ENCODE data around the gene SIAH1. TPM values are rescaled to one million over a fixed set of nuclear protein-coding genes. Genes with fewer than 3 reads are reported as not detected.
A peak's percentile ranks its signal among the peaks of the same experiment; 100 is the strongest.

SIAH1 gene, protein sequence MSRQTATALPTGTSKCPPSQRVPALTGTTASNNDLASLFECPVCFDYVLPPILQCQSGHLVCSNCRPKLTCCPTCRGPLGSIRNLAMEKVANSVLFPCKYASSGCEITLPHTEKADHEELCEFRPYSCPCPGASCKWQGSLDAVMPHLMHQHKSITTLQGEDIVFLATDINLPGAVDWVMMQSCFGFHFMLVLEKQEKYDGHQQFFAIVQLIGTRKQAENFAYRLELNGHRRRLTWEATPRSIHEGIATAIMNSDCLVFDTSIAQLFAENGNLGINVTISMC
- 11.7 and 18.3 TPM in 2 replicates for polyA plus RNA-seq (2011; rRNA removed)
- polyA minus RNA-seq (2011; rRNA and poly(A)+ RNA removed) = 20.0 and 26.4 TPM in 2 replicates

GRCh38 chr16:48385253-48386150 lies at the start of gene SIAH1:
TSS of gene SIAH1 (minus strand) at chr16:48385413. CDS start at chr16:48362428, 22,985 bp downstream.
- POLR2A ChIA-PET = no interaction called here
- Histone ChIP-seq H3K27me3 (ENCODE audit: control insufficient read depth, insufficient read depth, low read length) (no peaks in the 10 kb centered on the region), H3K4me3 (ENCODE audit: low read depth, low read length) (peak within 1 kb of the TSS; percentile 83), H3K36me3 (ENCODE audit: control insufficient read depth, insufficient read depth, low read length) (no peaks in the 10 kb centered on the region)
- peak; percentile 56 for DNase-seq (ENCODE audit: low read depth)
- CTCF ChIA-PET = interaction anchor here (1.0 to 1.3 kb wide), 3 partner anchors 10 to 245 kb away, joined by 3 read pairs; no protein-coding TSS in a partner anchor
- TF ChIP-seq, protein P1, sequence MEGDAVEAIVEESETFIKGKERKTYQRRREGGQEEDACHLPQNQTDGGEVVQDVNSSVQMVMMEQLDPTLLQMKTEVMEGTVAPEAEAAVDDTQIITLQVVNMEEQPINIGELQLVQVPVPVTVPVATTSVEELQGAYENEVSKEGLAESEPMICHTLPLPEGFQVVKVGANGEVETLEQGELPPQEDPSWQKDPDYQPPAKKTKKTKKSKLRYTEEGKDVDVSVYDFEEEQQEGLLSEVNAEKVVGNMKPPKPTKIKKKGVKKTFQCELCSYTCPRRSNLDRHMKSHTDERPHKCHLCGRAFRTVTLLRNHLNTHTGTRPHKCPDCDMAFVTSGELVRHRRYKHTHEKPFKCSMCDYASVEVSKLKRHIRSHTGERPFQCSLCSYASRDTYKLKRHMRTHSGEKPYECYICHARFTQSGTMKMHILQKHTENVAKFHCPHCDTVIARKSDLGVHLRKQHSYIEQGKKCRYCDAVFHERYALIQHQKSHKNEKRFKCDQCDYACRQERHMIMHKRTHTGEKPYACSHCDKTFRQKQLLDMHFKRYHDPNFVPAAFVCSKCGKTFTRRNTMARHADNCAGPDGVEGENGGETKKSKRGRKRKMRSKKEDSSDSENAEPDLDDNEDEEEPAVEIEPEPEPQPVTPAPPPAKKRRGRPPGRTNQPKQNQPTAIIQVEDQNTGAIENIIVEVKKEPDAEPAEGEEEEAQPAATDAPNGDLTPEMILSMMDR (IDR thresholded peaks at IDR 0.05; ENCODE audit: insufficient read depth, low read depth, low read length) = no peak

DNA sequence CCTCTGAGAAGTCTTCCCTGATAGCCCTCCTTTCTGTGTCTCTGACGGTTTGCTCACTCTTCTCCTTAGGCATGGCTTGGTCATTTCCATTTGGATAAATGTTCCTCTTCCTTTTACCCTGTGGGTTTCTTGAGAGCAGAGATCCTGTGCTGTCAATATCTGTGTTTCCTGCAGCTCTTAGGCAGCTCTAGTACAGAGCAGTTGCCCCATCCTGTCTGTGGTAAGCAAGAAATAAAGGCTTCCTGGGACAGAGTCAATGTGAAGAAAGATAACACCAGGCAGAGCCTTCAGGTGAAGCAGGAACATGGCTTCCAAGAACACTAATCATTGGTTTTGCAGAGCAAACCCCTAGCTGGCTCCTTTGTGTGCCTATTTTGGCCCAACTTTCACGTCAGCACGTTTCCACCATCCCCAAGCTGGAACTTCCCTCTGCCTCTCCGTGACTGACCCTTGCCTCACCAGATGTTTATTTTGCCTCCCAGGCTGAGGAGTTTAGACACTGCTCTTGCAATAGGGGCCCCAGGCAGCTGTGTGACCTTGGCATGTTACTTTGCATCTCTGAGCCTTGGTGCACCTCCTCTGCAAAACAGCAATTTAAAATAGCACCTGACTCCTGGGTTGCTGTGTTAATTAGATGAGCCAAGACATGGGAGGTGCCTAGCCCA lies 49.6 kb upstream of the SIAH1 start:
- CTCF ChIA-PET = no interaction called here
- no peak for DNase-seq (ENCODE audit: low read depth)
- H3K4me3 ChIP-seq (ENCODE audit: low read depth, low read length) = no peak overlapping the region
- H3K27me3 ChIP-seq (ENCODE audit: control insufficient read depth, insufficient read depth, low read length) = peaks cover 10% of the 10 kb centered on the region
- TF ChIP-seq, protein P1 (IDR thresholded peaks at IDR 0.05; ENCODE audit: insufficient read depth, low read depth, low read length) = no peak
- POLR2A ChIA-PET = no interaction called here
- no peaks in the 10 kb centered on the region for H3K36me3 ChIP-seq (ENCODE audit: control insufficient read depth, insufficient read depth, low read length)

DNA sequence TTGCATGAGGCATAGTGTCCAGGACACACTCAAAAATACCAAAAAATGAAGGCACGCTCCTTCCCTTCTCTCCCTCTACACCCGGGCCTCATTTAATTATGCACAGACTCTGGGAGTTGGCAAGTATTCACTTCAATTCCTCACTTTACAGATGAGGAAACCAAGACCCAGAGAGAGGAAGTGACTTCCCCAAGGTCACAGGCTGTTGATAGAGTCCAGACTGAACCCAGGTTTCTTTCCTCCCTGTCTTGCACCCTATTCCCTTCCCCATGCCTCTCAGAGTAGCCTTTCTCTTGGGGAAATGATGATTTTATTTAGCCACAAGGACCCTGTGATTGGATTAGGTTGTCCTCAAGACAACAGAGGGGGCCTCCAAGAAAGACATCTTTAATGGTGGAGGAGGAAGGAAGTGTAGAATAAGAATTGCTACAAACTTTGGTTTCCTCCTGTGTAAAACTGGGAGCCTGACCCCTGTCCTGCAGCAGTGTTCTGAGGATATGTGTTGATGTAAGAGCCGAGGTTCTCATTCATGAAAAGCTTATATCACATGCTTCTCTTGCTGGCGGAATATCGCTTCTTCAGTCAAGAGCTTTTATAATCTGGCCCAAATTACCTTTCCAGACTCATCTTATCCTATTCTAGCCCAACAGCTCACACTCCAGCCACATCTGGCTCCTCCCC lies 48.8 kb upstream of the SIAH1 start:
- TF ChIP-seq, protein P1 (IDR thresholded peaks at IDR 0.05; ENCODE audit: insufficient read depth, low read depth, low read length) = no peak
- ChIA-PET CTCF (no interaction called here), POLR2A (no interaction called here)
- no peak for DNase-seq (ENCODE audit: low read depth)
- Histone ChIP-seq H3K27me3 (ENCODE audit: control insufficient read depth, insufficient read depth, low read length) (peaks cover 10% of the 10 kb centered on the region), H3K36me3 (ENCODE audit: control insufficient read depth, insufficient read depth, low read length) (no peaks in the 10 kb centered on the region), H3K4me3 (ENCODE audit: low read depth, low read length) (no peak overlapping the region)

- peaks cover 8% of the 10 kb centered on the region for H3K27me3 ChIP-seq (ENCODE audit: control insufficient read depth, insufficient read depth, low read length)
- ChIA-PET CTCF (no interaction called here), POLR2A (no interaction called here)
- no peak for DNase-seq (ENCODE audit: low read depth)
- no peak overlapping the region for H3K4me3 ChIP-seq (ENCODE audit: low read depth, low read length)
- H3K36me3 ChIP-seq (ENCODE audit: control insufficient read depth, insufficient read depth, low read length) = no peaks in the 10 kb centered on the region
- TF ChIP-seq, protein P1 (IDR thresholded peaks at IDR 0.05; ENCODE audit: insufficient read depth, low read depth, low read length) = no peak
Observed at GRCh38 chr16:48433116-48433849, 48.1 kb upstream of the SIAH1 start.

All from BJ (cell line).